Smooth muscle cell (in vitro differentiated cells): ENCODE measurements around the gene ABLIM1. TPM values are rescaled to one million over a fixed set of nuclear protein-coding genes. Genes with fewer than 3 reads are reported as not detected.

ENCODE experiments used
- DNase-seq: peaks from one replicate; lab custom pipeline; 2025; ENCODE audit not compliant: unreplicated experiment; lab: John Stamatoyannopoulos, UW
- H2AFZ ChIP-seq: fragments of 200-600 bp; sonication (generic); 2 replicates; pipeline ENCODE4 v1.6.0; 2016; ENCODE audit warnings: antibody characterized with exemption, low read depth, mild to moderate bottlenecking
- H3F3A ChIP-seq: fragments of 200-600 bp; sonication (generic); 2 replicates; pipeline ENCODE4 v1.6.0; 2017; ENCODE audit warnings: antibody characterized with exemption, low read depth
- H3K27ac ChIP-seq: fragments of 200-600 bp; sonication (generic); 2 replicates; pipeline ENCODE4 v1.5.1; 2016; ENCODE audit warnings: low read depth, mild to moderate bottlenecking
- H3K27me3 ChIP-seq: fragments of 200-600 bp; sonication (generic); 2 replicates; pipeline ENCODE4 v1.6.1; 2016; ENCODE audit warnings: low read depth, mild to moderate bottlenecking
- H3K36me3 ChIP-seq: fragments of 200-600 bp; sonication (generic); 2 replicates; pipeline ENCODE4 v1.5.1; 2016; ENCODE audit warnings: low read depth
- H3K4me1 ChIP-seq: fragments of 200-600 bp; sonication (generic); 2 replicates; pipeline ENCODE4 v1.5.1; 2016; ENCODE audit warnings: low read depth
- H3K4me2 ChIP-seq: fragments of 200-600 bp; sonication (generic); 2 replicates; pipeline ENCODE4 v1.6.0; 2016; ENCODE audit warnings: mild to moderate bottlenecking
- H3K4me3 ChIP-seq: fragments of 200-600 bp; sonication (generic); 2 replicates; pipeline ENCODE4 v1.5.1; 2016; ENCODE audit warnings: mild to moderate bottlenecking
- H3K79me2 ChIP-seq: fragments of 200-600 bp; sonication (generic); 2 replicates; pipeline ENCODE4 v1.6.0; 2016; ENCODE audit warnings: low read depth, mild to moderate bottlenecking
- H3K9ac ChIP-seq: fragments of 200-600 bp; sonication (generic); 2 replicates; pipeline ENCODE4 v1.6.0; 2016; ENCODE audit warnings: low read depth
- H3K9me3 ChIP-seq: fragments of 200-600 bp; sonication (generic); replicated peaks from 2 replicates; pipeline ENCODE4 v1.5.1; 2016; ENCODE audit warnings: low read depth
- H4K20me1 ChIP-seq: fragments of 200-600 bp; sonication (generic); 2 replicates; pipeline ENCODE4 v1.6.0; 2016; ENCODE audit warnings: low read depth
- WGBS: methylation state at CpG from one replicate; pipeline ENCODE4 v1.1.7; 2016; ENCODE audit warnings: low lambda C conversion rate; 5-methylcytosine and 5-hydroxymethylcytosine counted together
- polyA plus RNA-seq: library from polyadenylated mRNA; unstranded; fragments of >200 nt; fragmentation: Nextera tagmentation; extraction: Ambion mirVana; gene quantifications from 2 replicates; pipeline ENCODE4 v1.2.1, GENCODE V29; 2016
- total RNA-seq: library from RNA; depleted of rRNA; stranded (reverse); fragments of >200 nt; gene quantifications from 2 replicates; pipeline ENCODE4 v1.2.3, GENCODE V29; 2014
- TF ChIP-seq, protein P1 (sequence below): fragments of 200-600 bp; sonication (generic); IDR thresholded peaks from 2 replicates; pipeline ENCODE4 v1.5.1; 2017; ENCODE audit warnings: borderline replicate concordance, mild to moderate bottlenecking, antibody characterized with exemption; ENCODE audit not compliant: insufficient read depth, poor library complexity, severe bottlenecking

The ABLIM1 gene
- total and polyA plus RNA-seq, 2 experiments from 2014 or later = 1.6 to 17.6 TPM

DNA sequence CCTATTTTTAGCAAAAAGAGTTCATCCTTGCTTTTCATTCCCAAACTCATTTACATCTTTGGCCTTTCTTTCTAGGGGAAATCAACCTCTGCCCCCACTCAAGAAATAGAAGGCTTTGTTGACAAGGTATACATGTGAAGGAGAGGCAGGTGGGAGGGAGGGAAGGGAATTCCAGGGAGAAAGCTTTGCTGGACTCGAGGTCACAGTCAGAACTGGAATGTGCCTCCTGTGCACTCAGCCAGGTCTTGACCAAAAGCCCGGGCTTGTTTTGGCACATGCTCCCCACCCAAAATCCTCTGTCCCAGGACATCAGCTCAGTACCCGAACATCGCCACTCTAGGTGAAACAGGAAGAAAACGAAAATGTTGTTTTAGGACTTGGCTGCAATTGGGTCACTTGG lies 61.3 kb downstream of the ABLIM1 start:
- H3K4me1 ChIP-seq = no peaks in the 10 kb centered on the region
- WGBS = 87% methylated on average over 5 of the region's 5 CpGs
- no peak for DNase-seq

DNA sequence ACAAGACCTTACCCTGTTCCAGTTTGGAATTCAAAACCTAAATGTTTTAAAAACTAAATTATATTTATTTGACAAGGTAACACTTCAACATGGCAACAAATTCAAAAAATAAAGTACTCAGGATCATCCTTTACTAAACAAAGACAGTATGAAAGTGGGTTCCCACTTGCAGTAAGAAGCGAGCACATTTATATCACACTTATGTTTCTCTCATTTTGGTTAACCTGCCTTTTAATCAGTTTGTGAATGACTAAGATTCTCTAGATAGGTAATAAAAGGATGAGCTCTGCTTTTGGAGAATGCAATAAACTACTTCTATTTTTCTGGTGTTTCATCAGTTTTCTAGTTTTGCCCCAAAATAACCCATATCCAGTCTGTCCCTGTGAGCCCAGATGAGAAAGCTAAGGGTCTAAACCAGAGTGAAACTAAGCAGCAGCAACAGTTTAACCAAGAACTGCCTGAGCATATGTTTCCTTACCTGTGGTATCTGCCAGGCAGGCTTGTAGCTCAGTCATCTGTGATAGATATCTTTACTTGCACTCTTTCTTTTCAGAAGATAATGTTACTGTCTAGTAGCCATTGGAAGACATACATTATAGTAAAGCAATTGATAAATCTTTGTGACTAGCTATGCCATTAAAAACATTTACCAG lies 64.1 kb downstream of the ABLIM1 start:
- TF ChIP-seq, protein P1, sequence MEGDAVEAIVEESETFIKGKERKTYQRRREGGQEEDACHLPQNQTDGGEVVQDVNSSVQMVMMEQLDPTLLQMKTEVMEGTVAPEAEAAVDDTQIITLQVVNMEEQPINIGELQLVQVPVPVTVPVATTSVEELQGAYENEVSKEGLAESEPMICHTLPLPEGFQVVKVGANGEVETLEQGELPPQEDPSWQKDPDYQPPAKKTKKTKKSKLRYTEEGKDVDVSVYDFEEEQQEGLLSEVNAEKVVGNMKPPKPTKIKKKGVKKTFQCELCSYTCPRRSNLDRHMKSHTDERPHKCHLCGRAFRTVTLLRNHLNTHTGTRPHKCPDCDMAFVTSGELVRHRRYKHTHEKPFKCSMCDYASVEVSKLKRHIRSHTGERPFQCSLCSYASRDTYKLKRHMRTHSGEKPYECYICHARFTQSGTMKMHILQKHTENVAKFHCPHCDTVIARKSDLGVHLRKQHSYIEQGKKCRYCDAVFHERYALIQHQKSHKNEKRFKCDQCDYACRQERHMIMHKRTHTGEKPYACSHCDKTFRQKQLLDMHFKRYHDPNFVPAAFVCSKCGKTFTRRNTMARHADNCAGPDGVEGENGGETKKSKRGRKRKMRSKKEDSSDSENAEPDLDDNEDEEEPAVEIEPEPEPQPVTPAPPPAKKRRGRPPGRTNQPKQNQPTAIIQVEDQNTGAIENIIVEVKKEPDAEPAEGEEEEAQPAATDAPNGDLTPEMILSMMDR = no peak
- Histone ChIP-seq H2AFZ (no peak overlapping the region), H3K9ac (no peak overlapping the region), H4K20me1 (no peaks in the 10 kb centered on the region), H3K36me3 (no peaks in the 10 kb centered on the region), H3K4me3 (no peak overlapping the region), H3F3A (no peaks in the 10 kb centered on the region), H3K4me1 (no peaks in the 10 kb centered on the region), H3K27ac (no peak overlapping the region), H3K79me2 (no peaks in the 10 kb centered on the region), H3K9me3 (no peaks in the 10 kb centered on the region), H3K27me3 (no peaks in the 10 kb centered on the region), H3K4me2 (no peak overlapping the region)
- 92% methylated on average over 1 of the region's 1 CpG for WGBS
- no peak for DNase-seq

More for the DNA sequence above, 61.3 kb downstream of the ABLIM1 start:
- no peak overlapping the region for H3K4me2 ChIP-seq
- H3K79me2 ChIP-seq = no peaks in the 10 kb centered on the region
- no peak overlapping the region for H3K4me3 ChIP-seq
- H3F3A ChIP-seq = no peaks in the 10 kb centered on the region
- H3K36me3 ChIP-seq = no peaks in the 10 kb centered on the region
- H3K9ac ChIP-seq = no peak overlapping the region
- no peak overlapping the region for H2AFZ ChIP-seq
- H3K27me3 ChIP-seq = no peaks in the 10 kb centered on the region
- no peaks in the 10 kb centered on the region for H3K9me3 ChIP-seq
- no peak overlapping the region for H3K27ac ChIP-seq
- H4K20me1 ChIP-seq = no peaks in the 10 kb centered on the region
- TF ChIP-seq, protein P1 = no peak

DNA sequence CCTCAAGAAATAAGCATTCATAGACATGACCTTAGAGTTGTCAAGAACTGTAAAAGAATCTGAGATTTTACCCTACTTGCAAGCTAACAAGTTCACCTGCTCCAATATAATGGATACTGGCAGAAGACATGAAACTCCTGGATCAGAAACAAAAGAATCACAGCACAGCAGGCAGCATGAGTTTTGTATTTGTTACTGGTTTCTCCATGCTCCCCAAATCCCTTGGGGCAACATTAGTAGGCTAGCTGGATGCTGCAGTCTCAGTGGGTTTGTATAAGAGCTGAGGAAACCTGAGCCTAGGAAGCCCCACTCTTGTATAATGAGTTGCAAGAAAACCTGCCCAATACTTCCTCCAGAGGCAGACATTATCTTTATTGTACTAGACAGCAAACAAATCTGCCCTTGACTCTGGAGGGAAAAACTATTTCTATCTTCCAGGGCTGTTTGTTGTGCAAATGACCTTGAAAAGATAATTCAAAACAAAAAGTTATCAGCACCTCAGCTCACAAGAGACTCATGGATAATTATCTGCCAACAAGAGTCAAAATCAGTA lies 64.8 kb downstream of the ABLIM1 start:
- no peaks in the 10 kb centered on the region for H3K36me3 ChIP-seq
- no peaks in the 10 kb centered on the region for H3K27me3 ChIP-seq
- no peak overlapping the region for H3K9ac ChIP-seq
- H3K4me3 ChIP-seq = no peak overlapping the region
- DNase-seq = no peak
- H3K4me2 ChIP-seq = no peak overlapping the region
- no peaks in the 10 kb centered on the region for H4K20me1 ChIP-seq
- H3K4me1 ChIP-seq = no peaks in the 10 kb centered on the region
- H3K9me3 ChIP-seq = no peaks in the 10 kb centered on the region
- H3F3A ChIP-seq = no peaks in the 10 kb centered on the region
- no peak overlapping the region for H3K27ac ChIP-seq
- no peak overlapping the region for H2AFZ ChIP-seq
- H3K79me2 ChIP-seq = no peaks in the 10 kb centered on the region
- TF ChIP-seq, protein P1 = no peak

DNA sequence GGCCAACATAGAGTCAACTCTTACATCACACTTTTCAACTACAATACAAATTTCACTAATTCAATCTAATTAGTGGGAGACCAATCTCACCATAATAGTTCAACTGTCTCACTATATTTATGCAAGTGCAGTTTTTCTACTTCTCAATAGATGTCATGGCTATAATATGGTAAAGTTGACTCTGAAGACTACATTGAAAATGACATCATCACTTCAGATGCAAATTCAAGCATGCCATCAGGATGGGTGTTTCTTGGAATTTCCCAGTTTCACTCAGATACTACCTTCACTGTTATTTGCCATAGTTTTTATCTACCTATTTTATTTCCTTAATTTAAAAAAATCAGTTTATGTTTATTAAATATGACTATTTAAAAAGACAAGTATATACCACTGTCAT lies 67.1 kb downstream of the ABLIM1 start:
- no peaks in the 10 kb centered on the region for H4K20me1 ChIP-seq
- H3F3A ChIP-seq = no peaks in the 10 kb centered on the region
- TF ChIP-seq, protein P1 = no peak
- no peak overlapping the region for H3K27ac ChIP-seq
- no peaks in the 10 kb centered on the region for H3K27me3 ChIP-seq
- no peak overlapping the region for H3K4me2 ChIP-seq
- no peak for DNase-seq
- H3K9me3 ChIP-seq = no peaks in the 10 kb centered on the region
- no peak overlapping the region for H2AFZ ChIP-seq
- H3K36me3 ChIP-seq = no peaks in the 10 kb centered on the region
- H3K4me1 ChIP-seq = no peaks in the 10 kb centered on the region
- no peaks in the 10 kb centered on the region for H3K79me2 ChIP-seq
- no peak overlapping the region for H3K9ac ChIP-seq
- no peak overlapping the region for H3K4me3 ChIP-seq
